ENCODE data around the gene RELA. TPM values are rescaled to one million over a fixed set of nuclear protein-coding genes. Genes with fewer than 3 reads are reported as not detected.

The RELA gene
- total and polyA plus RNA-seq, 5 donors from 2014 or later = 40.3 to 295 (median 53.4) TPM

Other genes starting within 250 kb of the RELA start
- 890 TPM for gene NEAT1, start 240.1 kb downstream of the RELA start, total RNA-seq
- 1 to 10 TPM; 1.4 to 3.1 (median 1.9) TPM for gene NEAT1, start 240.1 kb downstream of the RELA start, polyA plus RNA-seq
- 36,047 TPM for gene MALAT1, start 163.9 kb downstream of the RELA start, total RNA-seq
- 1,000 to 10,000 TPM; 2,329 to 3,603 (median 2,794) TPM for gene MALAT1, start 163.9 kb downstream of the RELA start, polyA plus RNA-seq
- gene SCYL1, start 137.8 kb downstream of the RELA start, total RNA-seq = 59.0 TPM
- 10 to 100 TPM; 24.3 to 31.2 (median 29.0) TPM for gene SCYL1, start 137.8 kb downstream of the RELA start, polyA plus RNA-seq
- 132 TPM for gene LTBP3, start 104.6 kb downstream of the RELA start, total RNA-seq
- gene LTBP3, start 104.6 kb downstream of the RELA start, polyA plus RNA-seq = 10 to 100 TPM in 2 of 4 donors, 1 to 10 TPM in 2; 9.2 to 15.0 (median 11.9) TPM
- gene ZNRD2, start 92.4 kb downstream of the RELA start, total RNA-seq = 34.6 TPM
- gene ZNRD2, start 92.4 kb downstream of the RELA start, polyA plus RNA-seq = 10 to 100 TPM; 64.6 to 84.7 (median 73.1) TPM
- gene FAM89B, start 90.4 kb downstream of the RELA start, total RNA-seq = 49.4 TPM
- 100 to 1,000 TPM in 3 of 4 donors, 10 to 100 TPM in 1; 77.1 to 158 (median 115) TPM for gene FAM89B, start 90.4 kb downstream of the RELA start, polyA plus RNA-seq
- 143 TPM for gene EHBP1L1, start 86.9 kb downstream of the RELA start, total RNA-seq
- 10 to 100 TPM in 1 of 4 donors, 1 to 10 TPM in 3; 7.8 to 11.6 (median 8.7) TPM for gene EHBP1L1, start 86.9 kb downstream of the RELA start, polyA plus RNA-seq
- gene KCNK7, start 67.1 kb downstream of the RELA start, total RNA-seq = 5.5 TPM
- 1 to 10 TPM in 1 of 4 donors, under 1 TPM in 2, not detected in 1; 0.19 to 1.5 (median 0.76) TPM for gene KCNK7, start 67.1 kb downstream of the RELA start, polyA plus RNA-seq
- 73.1 TPM for gene MAP3K11, start 48.7 kb downstream of the RELA start, total RNA-seq
- gene MAP3K11, start 48.7 kb downstream of the RELA start, polyA plus RNA-seq = 10 to 100 TPM in 2 of 4 donors, 1 to 10 TPM in 2; 8.1 to 11.6 (median 9.8) TPM
- gene PCNX3, start 47.1 kb downstream of the RELA start, total RNA-seq = 61.3 TPM
- 1 to 10 TPM; 1.9 to 2.6 (median 2.2) TPM for gene PCNX3, start 47.1 kb downstream of the RELA start, polyA plus RNA-seq
- gene SIPA1, start 24.8 kb downstream of the RELA start, total RNA-seq = 200 TPM
- gene SIPA1, start 24.8 kb downstream of the RELA start, polyA plus RNA-seq = 10 to 100 TPM; 74.7 to 91.5 (median 83.1) TPM
- gene KAT5, start 49.3 kb upstream of the RELA start, total RNA-seq = 127 TPM
- gene KAT5, start 49.3 kb upstream of the RELA start, polyA plus RNA-seq = 10 to 100 TPM; 45.4 to 62.7 (median 55.7) TPM
- gene RNASEH2C, start 57.9 kb upstream of the RELA start, total RNA-seq = 28.3 TPM
- 10 to 100 TPM; 60.6 to 83.8 (median 72.6) TPM for gene RNASEH2C, start 57.9 kb upstream of the RELA start, polyA plus RNA-seq
- 16.8 TPM for gene AP5B1, start 118.1 kb upstream of the RELA start, total RNA-seq
- 10 to 100 TPM in 1 of 4 donors, 1 to 10 TPM in 3; 7.6 to 10.8 (median 9.5) TPM for gene AP5B1, start 118.1 kb upstream of the RELA start, polyA plus RNA-seq
- gene OVOL1, start 124.1 kb upstream of the RELA start, total RNA-seq = not detected
- gene OVOL1, start 124.1 kb upstream of the RELA start, polyA plus RNA-seq = not detected
- gene SNX32, start 171.0 kb upstream of the RELA start, total RNA-seq = 0.44 TPM
- gene SNX32, start 171.0 kb upstream of the RELA start, polyA plus RNA-seq = 1 to 10 TPM in 1 of 4 donors, under 1 TPM in 3; 0.32 to 1.3 (median 0.48) TPM
- gene CFL1, start 195.3 kb upstream of the RELA start, total RNA-seq = 737 TPM
- gene CFL1, start 195.3 kb upstream of the RELA start, polyA plus RNA-seq = 1,000 to 10,000 TPM; 2,250 to 3,209 (median 2,591) TPM
- gene MUS81, start 197.5 kb upstream of the RELA start, total RNA-seq = 51.1 TPM
- gene MUS81, start 197.5 kb upstream of the RELA start, polyA plus RNA-seq = 10 to 100 TPM; 22.7 to 24.6 (median 23.6) TPM
- gene EFEMP2, start 209.9 kb upstream of the RELA start, total RNA-seq = 5.8 TPM
- under 1 TPM; 0.21 to 0.36 (median 0.29) TPM for gene EFEMP2, start 209.9 kb upstream of the RELA start, polyA plus RNA-seq
- gene CTSW, start 216.9 kb upstream of the RELA start, total RNA-seq = 12.4 TPM
- 10 to 100 TPM in 3 of 4 donors, 1 to 10 TPM in 1; 3.5 to 35.9 (median 16.9) TPM for gene CTSW, start 216.9 kb upstream of the RELA start, polyA plus RNA-seq
- gene FIBP, start 225.6 kb upstream of the RELA start, total RNA-seq = 29.8 TPM
- 10 to 100 TPM; 71.0 to 81.7 (median 72.7) TPM for gene FIBP, start 225.6 kb upstream of the RELA start, polyA plus RNA-seq
- 20.7 TPM for gene CCDC85B, start 227.8 kb upstream of the RELA start, total RNA-seq
- gene CCDC85B, start 227.8 kb upstream of the RELA start, polyA plus RNA-seq = 10 to 100 TPM; 58.7 to 74.0 (median 63.2) TPM
- gene FOSL1, start 237.5 kb upstream of the RELA start, total RNA-seq = 2.7 TPM
- gene FOSL1, start 237.5 kb upstream of the RELA start, polyA plus RNA-seq = not detected